NCI-H2107 treated with DMSO at 0.1 percent for 48 hours (cell line): Measurements from ENCODE around the gene CRPPA.
"Not testable (repeated sequence)": the region's sequence is repeated elsewhere in the genome, so short reads cannot be mapped to it uniquely, and the experiment has no call there.

Experiments used
- DNase-seq: peaks from one replicate; lab custom pipeline; 2025; ENCODE audit not compliant: unreplicated experiment; lab: John Stamatoyannopoulos, UW

The CRPPA gene

GRCh38 chr7:16398146-16399017, 23.0 kb downstream of the CRPPA start:
- DNase-seq = no peak

GRCh38 chr7:16397501-16398145, 23.7 kb downstream of the CRPPA start:
- DNase-seq = no peak

- no peak for DNase-seq
These were observed 24.4 kb downstream of the CRPPA start for GRCh38 chr7:16396766-16397500.

GRCh38 chr7:16395121-16395520, 26.2 kb downstream of the CRPPA start:
- DNase-seq = no peak

GRCh38 chr7:16393862-16394422, 27.4 kb downstream of the CRPPA start:
- DNase-seq = no peak

GRCh38 chr7:16392990-16393523, 28.3 kb downstream of the CRPPA start:
- DNase-seq = no peak

- not testable (repeated sequence) for DNase-seq
These were observed 37.6 kb downstream of the CRPPA start for GRCh38 chr7:16383786-16384185.

- DNase-seq = not testable (repeated sequence)
These were observed 38.2 kb downstream of the CRPPA start for GRCh38 chr7:16383103-16383502.
